Amygdala (tissue), 56 donors: Measurements from ENCODE around the gene CAMKMT.

Experiments used
- DNase-seq, 56 donors: peaks; one replicate each; lab custom pipeline; 2025; lab: John Stamatoyannopoulos, UW

CAMKMT gene

GRCh38 chr2:44718431-44718830, 356.7 kb downstream of the CAMKMT start:
- DNase-seq, result no peak

- DNase-seq, result no peak
Observed at GRCh38 chr2:44719562-44719961, 357.8 kb downstream of the CAMKMT start.

- DNase-seq, result no peak
Observed at GRCh38 chr2:44722026-44722625, 360.4 kb downstream of the CAMKMT start.

- DNase-seq, result no peak
Observed at GRCh38 chr2:44723921-44724320, 362.2 kb downstream of the CAMKMT start.

GRCh38 chr2:44730593-44730992, 368.8 kb downstream of the CAMKMT start:
- no peak for DNase-seq

DNA sequence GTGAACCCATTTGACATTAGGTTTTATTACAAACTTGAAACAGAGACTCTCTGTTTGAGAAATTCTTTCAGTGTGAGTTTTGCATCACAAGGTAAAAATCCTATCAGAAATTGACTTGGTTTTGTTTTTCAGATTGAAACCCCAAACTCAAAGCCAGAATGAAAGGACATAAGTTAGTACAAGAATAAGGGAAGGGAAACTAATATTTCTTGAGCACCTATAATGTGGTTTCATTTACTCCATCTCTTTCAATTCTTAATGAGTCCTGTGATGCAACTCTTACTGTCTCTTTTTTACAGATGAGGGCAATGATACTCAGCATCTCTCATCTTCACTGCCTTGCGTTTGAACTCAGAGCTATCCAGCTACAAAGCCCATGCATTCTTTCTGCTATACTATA, 369.8 kb downstream of the CAMKMT start:
- DNase-seq, result no peak

GRCh38 chr2:44736270-44736942, 374.7 kb downstream of the CAMKMT start:
- DNase-seq, result no peak

DNA sequence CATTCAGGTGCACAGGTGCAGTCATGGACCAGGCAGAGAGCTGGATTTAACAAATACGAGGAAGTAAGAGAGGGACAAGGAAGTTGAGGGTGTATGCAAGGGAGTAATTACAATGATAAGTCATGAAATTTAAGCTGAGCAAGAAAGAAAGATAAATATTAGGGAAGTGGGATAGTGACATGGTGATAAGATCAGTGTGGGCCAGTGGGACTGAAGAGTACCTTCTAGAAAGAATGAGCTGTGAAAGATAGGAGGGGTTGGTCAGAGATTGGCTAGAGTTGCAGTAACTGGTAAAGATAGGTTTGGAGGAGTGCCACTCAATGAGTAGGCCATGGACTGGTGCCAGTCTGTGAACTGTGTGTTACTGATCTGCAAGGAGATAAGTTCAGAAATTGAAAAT, 378.9 kb downstream of the CAMKMT start:
- peak in 1 of 56 donors; percentile 12 for DNase-seq

- no peak for DNase-seq
Observed at GRCh38 chr2:44741507-44741906, 379.8 kb downstream of the CAMKMT start.

DNA sequence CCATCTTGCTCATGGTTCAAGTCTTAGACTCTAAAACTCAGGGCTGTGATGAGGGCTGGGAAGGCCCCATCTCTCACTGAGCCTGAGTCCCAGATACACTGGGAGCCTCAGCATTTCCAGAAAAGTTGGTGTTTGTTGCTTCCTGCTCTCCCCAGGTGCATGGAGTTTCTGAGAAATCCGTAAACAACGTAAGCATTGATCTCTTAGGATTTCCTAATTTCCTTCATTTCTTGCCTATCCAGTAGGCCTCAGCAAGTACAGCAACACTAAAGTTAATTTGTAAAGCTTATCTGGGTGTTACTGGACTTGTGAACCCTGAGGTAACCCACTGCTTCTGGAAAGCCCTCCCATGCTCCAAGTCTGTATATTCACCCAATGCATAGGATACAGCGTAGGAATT, 380.3 kb downstream of the CAMKMT start:
- DNase-seq, result no peak

- no peak for DNase-seq
Observed at GRCh38 chr2:44743473-44743872, 381.7 kb downstream of the CAMKMT start.

DNA sequence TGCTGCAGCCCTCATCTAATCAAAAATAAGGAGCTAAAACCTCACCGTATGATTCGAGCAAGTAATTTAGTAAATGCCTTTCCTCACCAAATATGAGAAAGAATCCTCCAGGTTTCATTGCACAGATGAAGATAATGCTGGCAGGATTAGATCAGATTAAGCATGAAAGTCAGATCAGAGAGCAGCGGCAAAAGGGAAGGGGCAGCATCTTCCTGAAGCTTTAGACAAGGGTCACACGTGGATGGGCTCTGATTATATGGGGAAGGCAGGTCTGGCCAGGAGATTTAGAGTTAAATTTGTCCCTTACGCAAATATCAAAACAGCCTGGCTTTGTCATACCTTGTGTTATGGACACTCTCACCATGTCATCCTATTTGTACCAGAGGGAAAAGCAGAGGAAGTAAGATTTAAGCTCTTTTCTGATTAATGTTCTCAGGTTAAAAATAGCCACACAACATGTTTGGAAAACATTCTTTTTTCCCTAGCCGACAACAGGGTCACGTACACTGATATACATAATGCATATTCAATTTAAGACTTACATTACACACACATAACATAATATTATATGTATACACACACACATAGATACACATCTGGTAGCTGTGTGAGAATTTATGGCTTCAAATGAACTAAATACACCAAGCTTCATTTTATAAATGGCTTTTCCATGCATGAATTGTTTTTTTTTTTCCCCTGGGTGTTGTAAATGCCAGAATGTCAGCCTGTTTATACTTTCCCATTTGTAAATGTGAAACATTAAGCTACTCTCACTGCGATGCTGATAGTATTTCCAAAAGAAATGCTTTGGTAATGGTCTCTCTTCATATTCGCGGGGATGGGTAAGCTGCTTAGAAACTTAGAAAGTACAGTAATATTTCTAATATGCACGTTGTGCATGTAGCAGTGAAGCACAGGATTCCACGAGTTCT, 383.5 kb downstream of the CAMKMT start:
- DNase-seq, result no peak

DNA sequence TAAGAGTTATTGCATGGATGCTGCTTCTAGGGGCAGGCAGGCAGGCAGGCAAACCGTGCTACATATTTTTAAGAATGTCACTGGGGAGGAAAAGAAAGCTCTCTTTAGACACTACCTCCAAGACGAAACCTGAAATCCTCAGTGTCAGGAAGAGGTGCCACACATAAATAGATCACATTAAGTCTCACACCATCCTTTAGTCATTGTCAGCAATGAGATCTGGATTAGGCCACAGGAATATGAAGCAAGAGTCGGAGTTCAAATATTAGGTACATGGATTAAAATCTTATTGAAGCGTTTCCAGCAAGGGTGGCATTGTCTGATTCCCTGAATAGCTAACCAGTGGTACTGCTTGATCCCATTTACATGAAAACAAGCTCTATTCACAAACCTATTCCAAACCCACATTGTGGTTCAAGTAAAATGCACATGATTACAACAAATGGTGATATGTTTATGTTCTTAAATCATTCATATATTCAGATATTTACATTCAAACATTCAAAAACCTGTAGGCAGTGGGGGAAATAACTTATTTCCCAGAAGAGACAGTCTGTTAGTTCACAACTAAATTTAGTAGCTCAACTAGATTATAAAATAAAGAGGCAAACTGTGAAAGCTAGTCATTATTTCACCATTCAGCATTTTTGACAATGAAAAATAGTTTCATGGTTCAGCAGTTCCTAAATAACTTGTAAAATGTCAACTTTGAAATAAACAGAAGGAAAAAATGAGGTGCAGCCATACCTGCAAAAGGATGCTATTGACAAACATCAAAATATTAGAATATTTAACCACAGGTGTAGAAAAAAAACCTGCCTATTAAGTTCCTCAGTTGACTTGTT, 384.4 kb downstream of the CAMKMT start:
- no peak for DNase-seq

DNA sequence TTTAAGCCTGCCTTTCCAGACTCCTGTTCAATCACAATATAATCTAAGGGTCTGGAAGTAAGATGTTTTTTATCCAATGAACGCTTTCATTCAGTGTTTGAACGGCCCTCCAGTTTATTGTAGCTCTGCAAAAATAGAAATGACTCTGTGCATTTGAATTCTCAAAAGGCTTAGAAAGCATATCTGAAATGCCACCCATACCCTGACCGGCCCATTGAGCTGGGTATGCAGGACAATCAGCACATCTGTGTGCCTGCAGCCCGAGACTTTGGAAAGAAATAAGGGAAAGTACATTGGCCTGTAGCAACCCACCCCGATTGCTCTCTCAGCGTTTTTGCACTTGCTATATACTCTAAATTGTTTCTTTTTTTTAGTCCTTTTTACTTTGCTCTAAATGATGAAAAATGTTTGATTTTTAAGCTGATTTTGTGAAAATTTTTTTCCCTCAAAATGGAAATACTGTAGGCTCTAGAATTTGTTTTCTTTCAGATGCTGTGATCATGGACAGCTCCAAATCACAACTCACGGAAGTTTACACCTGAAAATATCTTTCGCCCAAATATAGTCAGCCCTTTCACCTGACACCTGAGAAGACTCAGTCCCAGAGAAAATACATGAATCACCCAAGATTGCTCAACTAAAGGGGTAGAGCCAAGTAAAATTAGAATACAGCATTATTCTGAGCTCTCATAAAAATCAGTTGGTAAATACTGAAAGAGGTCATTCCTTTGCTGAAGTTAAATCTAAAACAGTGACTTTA, 385.3 kb downstream of the CAMKMT start:
- DNase-seq, result no peak

DNA sequence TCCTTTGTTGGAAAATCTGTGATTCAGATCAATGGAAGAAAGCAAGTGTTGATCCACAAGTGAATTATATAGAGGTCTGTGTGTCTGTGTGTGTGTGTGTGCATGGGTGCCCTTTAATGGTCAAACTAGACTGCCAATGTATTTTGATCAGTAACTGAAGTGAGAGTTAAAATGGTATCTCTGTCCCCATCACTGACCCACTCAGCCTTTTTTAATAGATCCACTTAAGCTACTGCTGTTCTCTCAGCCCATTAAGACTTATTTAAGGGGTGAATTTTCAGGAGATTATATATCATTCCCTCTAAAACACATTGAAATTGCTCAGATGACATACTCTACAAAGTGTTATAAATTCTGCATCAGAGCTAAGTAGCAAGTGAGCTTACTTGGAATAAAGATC, 386.0 kb downstream of the CAMKMT start:
- DNase-seq, result no peak

DNA sequence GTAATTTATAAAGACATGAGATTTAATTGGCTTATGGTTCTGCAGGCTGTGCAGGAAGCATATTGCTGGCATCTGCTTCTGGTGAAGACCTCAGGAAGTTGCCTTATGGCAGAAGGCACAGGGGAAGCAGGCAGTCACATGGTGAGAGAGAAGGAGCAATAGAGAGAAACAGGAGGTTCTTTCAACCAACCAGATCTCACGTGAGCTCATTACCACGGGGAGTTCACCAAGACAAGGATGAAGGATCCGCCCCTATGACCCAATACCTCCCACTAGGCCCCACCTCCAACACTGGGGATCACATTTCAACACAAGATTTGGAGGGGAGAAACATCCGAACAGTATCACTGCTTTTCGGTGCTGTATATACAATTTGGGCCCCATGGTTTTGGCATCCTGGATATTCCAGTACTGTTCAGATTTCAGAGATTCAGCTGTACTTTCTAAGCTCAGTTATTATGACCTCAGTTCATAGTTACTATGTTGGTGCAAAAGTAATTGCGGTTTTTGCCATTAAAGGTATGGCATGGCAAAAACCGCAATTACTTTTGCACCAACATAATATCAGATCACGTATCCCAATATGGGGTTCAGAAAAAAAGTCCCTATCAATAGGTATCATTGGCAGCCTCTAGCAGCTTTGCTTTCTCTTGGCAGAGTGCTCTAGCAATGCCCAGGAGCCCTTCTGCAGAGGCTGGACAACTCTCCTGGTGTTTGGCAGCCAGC, 390.2 kb downstream of the CAMKMT start:
- DNase-seq, result no peak

- DNase-seq, result no peak
Observed at GRCh38 chr2:44752761-44753160, 391.0 kb downstream of the CAMKMT start.

DNA sequence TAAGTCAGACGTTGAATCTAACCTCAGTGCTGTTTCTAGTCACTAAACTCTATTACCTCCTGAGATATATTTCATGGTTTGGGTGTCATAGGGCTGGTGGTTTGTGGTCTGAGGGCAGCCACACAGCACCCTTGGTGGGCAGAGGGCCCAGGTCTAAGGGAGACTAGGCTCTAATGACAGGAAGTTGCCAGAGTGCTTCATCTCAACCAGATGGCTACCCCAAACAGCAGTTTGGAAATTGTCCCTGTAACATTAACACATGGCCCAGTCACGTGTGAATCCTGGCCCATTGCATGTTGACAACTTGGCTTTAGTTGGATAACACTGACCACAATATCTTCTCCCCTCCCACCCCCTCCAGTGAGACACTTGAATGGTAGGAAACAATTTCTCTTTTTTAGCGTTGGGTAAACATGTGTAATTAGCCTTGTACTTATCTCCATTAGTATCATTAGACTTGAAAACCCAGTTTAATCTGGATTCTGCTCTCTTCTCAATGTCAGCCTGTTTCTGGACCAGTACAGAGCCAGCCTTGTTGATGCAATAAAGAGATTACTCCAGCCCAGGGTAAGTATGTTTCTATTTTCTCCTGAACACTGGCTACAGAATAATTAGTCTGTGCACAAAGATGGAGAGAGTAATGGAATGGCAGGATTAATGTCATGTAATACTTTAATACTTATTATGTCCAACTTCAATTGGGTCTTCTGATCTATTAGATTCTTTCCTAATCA, 392.0 kb downstream of the CAMKMT start:
- no peak for DNase-seq
